Measurements from ENCODE around the gene TRPM3. TPM values are rescaled to one million over a fixed set of nuclear protein-coding genes. Genes with fewer than 3 reads are reported as not detected.
A peak's percentile ranks its signal among the peaks of the same experiment; 100 is the strongest.

Gene TRPM3
- total and polyA plus RNA-seq, 9 of the 15 experiments (the other 6 are each of a cell fraction or from before 2014, with no cell fraction given): 0.04 TPM; not detected in 8

GRCh38 chr9:70609542-70610286 lies 511.7 kb downstream of the TRPM3 start:
- WGBS (ENCODE audit: insufficient coverage, low coverage, missing lambda C conversion rate): 2% methylated on average over 6 of the region's 6 CpGs
- H3K36me3 ChIP-seq (ENCODE audit: control insufficient read depth, insufficient read depth, low read length): no peaks in the 10 kb centered on the region
- no peaks in the 10 kb centered on the region for H3K79me2 ChIP-seq (ENCODE audit: control insufficient read depth, insufficient read depth, low read length)
- no peaks in the 10 kb centered on the region; a peak in 1 of 5 replicates for H3K4me1 ChIP-seq (replicated peaks in 1 of 2; ENCODE audit: control insufficient read depth in 2 of 2, insufficient read depth in 2 of 2, low read length in 2 of 2)
- H2AFZ ChIP-seq (ENCODE audit: low read depth, low read length): no peak overlapping the region
- DNase-seq (ENCODE audit: extremely low read depth in 1 of 4, low spot score in 3 of 4) (no peak), FAIRE-seq (no peak), ATAC-seq (no peak)
- no peak for TF ChIP-seq CEBPG (CRISPR knock-in tag; IDR thresholded peaks at IDR 0.05)
- TF ChIP-seq CEBPG (tag; conservative IDR thresholded peaks at IDR 0.05 in 1 of 2, IDR thresholded peaks at IDR 0.05 in 1 of 2): no peak
- peak; percentile 64 for TF ChIP-seq FOSL1 (tag; conservative IDR thresholded peaks at IDR 0.05)
- TF ChIP-seq ETS1 (conservative IDR thresholded peaks at IDR 0.05; ENCODE audit: control insufficient read depth, low read depth, low read length): no peak
- H3K27me3 ChIP-seq (ENCODE audit: control insufficient read depth in 2 of 2, insufficient read depth in 2 of 2, low read length in 2 of 2): no peaks in the 10 kb centered on the region
- in situ Hi-C loops (cut with MboI): no loop called here
- no peaks in the 10 kb centered on the region for H4K20me1 ChIP-seq (replicated peaks; ENCODE audit: control insufficient read depth, insufficient read depth, low read length)
- no TSS peak for BruUV-seq (replicated peaks)
- POLR2A ChIA-PET: no interaction called here
- H3K4me2 ChIP-seq (ENCODE audit: insufficient read depth, low read length): no peak overlapping the region
- H3K9me3 ChIP-seq (replicated peaks; ENCODE audit: control insufficient read depth, insufficient read depth, low read depth, low read length): no peaks in the 10 kb centered on the region; the same call in 1 of the 2 replicates
- intact Hi-C loops (cut with micrococcal nuclease): loop anchor here (10.0 kb wide), 1 partner anchor 385 kb away; no protein-coding TSS in a partner anchor
- CTCF ChIA-PET (ENCODE audit: low intra/inter-chr PET ratio): no interaction called here
- no peak overlapping the region for H3K9ac ChIP-seq (ENCODE audit: insufficient read depth in 1 of 2, low read depth in 2 of 2, low read length in 2 of 2)
- H3K9me1 ChIP-seq (ENCODE audit: control insufficient read depth, insufficient read depth, low read length): no peaks in the 10 kb centered on the region
- no peak overlapping the region for H3K4me3 ChIP-seq
- H3K27ac ChIP-seq (ENCODE audit: extremely low read depth, low read depth, low read length): no peak overlapping the region

Data from K562 (cell line).